Fibroblast of pulmonary artery (primary cell): ENCODE data around the gene KDM7A.

Experiments
- DNase-seq: peaks from one replicate; pipeline ENCODE4 v3.0.0-alpha.2; 2010; ENCODE audit warnings: low read depth
- H3K4me3 ChIP-seq: replicated peaks from 2 replicates; pipeline ENCODE4 v1.5.1; 2011; ENCODE audit warnings: low read depth, mild to moderate bottlenecking, control low read depth, low read length, moderate library complexity
- CTCF ChIP-seq: IDR thresholded peaks from 2 replicates; pipeline ENCODE4 v1.5.1; 2011; ENCODE audit warnings: mild to moderate bottlenecking, control low read depth, low read length, inconsistent platforms; ENCODE audit errors: missing control alignments

KDM7A gene

GRCh38 chr7:140035400-140036223 lies 141.2 kb downstream of the KDM7A start:
- H3K4me3 ChIP-seq: no peak overlapping the region
- DNase-seq: peak; percentile 60
- TF ChIP-seq CTCF: no peak
